ENCODE measurements around the gene TRMO.

TRMO gene

GRCh38 chr9:97959585-97959984, 37.3 kb upstream of the TRMO start:
- no peak overlapping the region for H3K9ac ChIP-seq (ENCODE audit: low read length)
- no peak overlapping the region for H2AFZ ChIP-seq (ENCODE audit: low read length)

GRCh38 chr9:97958812-97959511, 36.7 kb upstream of the TRMO start:
- H3K4me2 ChIP-seq (ENCODE audit: low read length): no peak overlapping the region
- no peaks in the 10 kb centered on the region for H3F3A ChIP-seq (ENCODE audit: insufficient read depth, low read length)
- no peak overlapping the region for H3K9ac ChIP-seq (ENCODE audit: low read length)
- no peaks in the 10 kb centered on the region for H3K36me3 ChIP-seq (ENCODE audit: insufficient read depth, low read length)
- H4K20me1 ChIP-seq (ENCODE audit: insufficient read depth, low read length): no peaks in the 10 kb centered on the region
- H3K4me3 ChIP-seq (ENCODE audit: low read depth, low read length, poor library complexity, severe bottlenecking): no peak overlapping the region
- no peaks in the 10 kb centered on the region for H3K27me3 ChIP-seq (ENCODE audit: insufficient read depth, low read length)
- no peaks in the 10 kb centered on the region for H3K79me2 ChIP-seq (ENCODE audit: insufficient read depth, low read length)
- TF ChIP-seq EZH2 (IDR thresholded peaks at IDR 0.05; ENCODE audit: borderline replicate concordance, low read length) (no peak), CTCF (IDR thresholded peaks at IDR 0.05; ENCODE audit: low read length) (no peak)
- no peak overlapping the region for H2AFZ ChIP-seq (ENCODE audit: low read length)
- H3K4me1 ChIP-seq (ENCODE audit: insufficient read depth, low read length, severe bottlenecking): no peaks in the 10 kb centered on the region
- no peaks in the 10 kb centered on the region for H3K9me2 ChIP-seq (ENCODE audit: low read depth, low read length)
- no peak overlapping the region for H3K27ac ChIP-seq (ENCODE audit: low read depth, low read length, poor library complexity, severe bottlenecking)
- H3K9me3 ChIP-seq (ENCODE audit: low read length): no peaks in the 10 kb centered on the region

More at GRCh38 chr9:97959585-97959984, 37.3 kb upstream of the TRMO start:
- H3K9me2 ChIP-seq (ENCODE audit: low read depth, low read length): no peaks in the 10 kb centered on the region
- H3K27ac ChIP-seq (ENCODE audit: low read depth, low read length, poor library complexity, severe bottlenecking): no peak overlapping the region
- no peak overlapping the region for H3K4me3 ChIP-seq (ENCODE audit: low read depth, low read length, poor library complexity, severe bottlenecking)
- no peak for TF ChIP-seq EZH2 (IDR thresholded peaks at IDR 0.05; ENCODE audit: borderline replicate concordance, low read length)
- no peak for TF ChIP-seq CTCF (IDR thresholded peaks at IDR 0.05; ENCODE audit: low read length)
- no peaks in the 10 kb centered on the region for H3K9me3 ChIP-seq (ENCODE audit: low read length)
- no peaks in the 10 kb centered on the region for H3K36me3 ChIP-seq (ENCODE audit: insufficient read depth, low read length)
- H3K27me3 ChIP-seq (ENCODE audit: insufficient read depth, low read length): no peaks in the 10 kb centered on the region
- H3K4me1 ChIP-seq (ENCODE audit: insufficient read depth, low read length, severe bottlenecking): no peaks in the 10 kb centered on the region
- no peaks in the 10 kb centered on the region for H3K79me2 ChIP-seq (ENCODE audit: insufficient read depth, low read length)
- no peaks in the 10 kb centered on the region for H3F3A ChIP-seq (ENCODE audit: insufficient read depth, low read length)
- H3K4me2 ChIP-seq (ENCODE audit: low read length): no peak overlapping the region
- no peaks in the 10 kb centered on the region for H4K20me1 ChIP-seq (ENCODE audit: insufficient read depth, low read length)

GRCh38 chr9:97956331-97956730, 34.0 kb upstream of the TRMO start:
- Histone ChIP-seq H3K4me2 (ENCODE audit: low read length) (no peak overlapping the region), H2AFZ (ENCODE audit: low read length) (no peak overlapping the region), H3K9me2 (ENCODE audit: low read depth, low read length) (no peaks in the 10 kb centered on the region), H3K36me3 (ENCODE audit: insufficient read depth, low read length) (no peaks in the 10 kb centered on the region; the same call in 1 of the 2 replicates), H3K4me1 (ENCODE audit: insufficient read depth, low read length, severe bottlenecking) (no peaks in the 10 kb centered on the region), H3K9ac (ENCODE audit: low read length) (no peak overlapping the region), H3K9me3 (ENCODE audit: low read length) (no peaks in the 10 kb centered on the region), H3K4me3 (ENCODE audit: low read depth, low read length, poor library complexity, severe bottlenecking) (no peak overlapping the region), H3K27ac (ENCODE audit: low read depth, low read length, poor library complexity, severe bottlenecking) (no peak overlapping the region), H3F3A (ENCODE audit: insufficient read depth, low read length) (no peaks in the 10 kb centered on the region), H4K20me1 (ENCODE audit: insufficient read depth, low read length) (no peaks in the 10 kb centered on the region), H3K27me3 (ENCODE audit: insufficient read depth, low read length) (no peaks in the 10 kb centered on the region), H3K79me2 (ENCODE audit: insufficient read depth, low read length) (no peaks in the 10 kb centered on the region)
- no peak for TF ChIP-seq CTCF (IDR thresholded peaks at IDR 0.05; ENCODE audit: low read length)
- TF ChIP-seq EZH2 (IDR thresholded peaks at IDR 0.05; ENCODE audit: borderline replicate concordance, low read length): no peak

Data from OCI-LY1 (cell line).